AG04450 (cell line): ENCODE measurements around the gene FAM20C. TPM values are rescaled to one million over a fixed set of nuclear protein-coding genes. Genes with fewer than 3 reads are reported as not detected.

Source experiments
- CTCF ChIA-PET: fragments of 300-600, 350-600 bp; formaldehyde crosslinking; extraction: SDS; loops from one replicate; lab custom pipeline; 2022; ENCODE audit warnings: antibody characterized with exemption, inconsistent platforms; lab: Charles Lee
- POLR2A ChIA-PET: fragments of 350-600 bp; formaldehyde crosslinking; extraction: SDS; loops from one replicate; lab custom pipeline; 2021; ENCODE audit warnings: antibody characterized with exemption, inconsistent platforms; lab: Yijun Ruan, JAX
- DNase-seq: peaks from one replicate; pipeline ENCODE4 v3.0.0-alpha.2; 2011; ENCODE audit warnings: low read depth, low spot score
- H3K27ac ChIP-seq: one replicate; pipeline ENCODE4 v1.5.1; 2012; ENCODE audit warnings: low read depth, low read length, control low read depth
- H3K27me3 ChIP-seq: one replicate; pipeline ENCODE4 v1.6.0; 2012; ENCODE audit warnings: low read length; ENCODE audit not compliant: control insufficient read depth, insufficient read depth
- H3K4me3 ChIP-seq: 2 replicates; pipeline ENCODE4 v1.5.1; 2011; ENCODE audit warnings: mild to moderate bottlenecking, low read depth, low read length, control low read depth
- H3K9me3 ChIP-seq: 2 replicates; pipeline ENCODE4 v1.5.1; 2012; ENCODE audit warnings: low read length; ENCODE audit not compliant: control insufficient read depth, insufficient read depth
- polyA plus RNA-seq: library from polyadenylated mRNA; depleted of rRNA; stranded (reverse); fragments of >200 nt; gene quantifications from 2 replicates; pipeline ENCODE4 v1.2.3, GENCODE V29; 2011
- TF ChIP-seq, protein P1 (sequence below): IDR thresholded peaks from 2 replicates; pipeline ENCODE4 v1.5.1; 2011; ENCODE audit warnings: low read depth, low read length, control low read depth, inconsistent platforms

The FAM20C gene
- polyA plus RNA-seq, 1 experiment, result 34.5 TPM

GRCh38 chr7:195010-195829 is 2.8 kb downstream of the FAM20C start:
- ChIA-PET POLR2A (interaction anchor here (0.6 to 1.0 kb wide), 3 partner anchors 10 to 131 kb away, joined by 3 read pairs; no protein-coding TSS in a partner anchor), CTCF (interaction anchor here (0.6 to 1.0 kb wide), 2 partner anchors 28 to 131 kb away, joined by 3 to 4 read pairs; no protein-coding TSS in a partner anchor)
- Histone ChIP-seq H3K27ac (peak overlapping the region; percentile 39), H3K4me3 (peak overlapping the region; percentile 89), H3K9me3 (no peaks in the 10 kb centered on the region; the same call in 1 of the 2 replicates), H3K27me3 (no peaks in the 10 kb centered on the region)
- no peak for DNase-seq
- TF ChIP-seq, protein P1, sequence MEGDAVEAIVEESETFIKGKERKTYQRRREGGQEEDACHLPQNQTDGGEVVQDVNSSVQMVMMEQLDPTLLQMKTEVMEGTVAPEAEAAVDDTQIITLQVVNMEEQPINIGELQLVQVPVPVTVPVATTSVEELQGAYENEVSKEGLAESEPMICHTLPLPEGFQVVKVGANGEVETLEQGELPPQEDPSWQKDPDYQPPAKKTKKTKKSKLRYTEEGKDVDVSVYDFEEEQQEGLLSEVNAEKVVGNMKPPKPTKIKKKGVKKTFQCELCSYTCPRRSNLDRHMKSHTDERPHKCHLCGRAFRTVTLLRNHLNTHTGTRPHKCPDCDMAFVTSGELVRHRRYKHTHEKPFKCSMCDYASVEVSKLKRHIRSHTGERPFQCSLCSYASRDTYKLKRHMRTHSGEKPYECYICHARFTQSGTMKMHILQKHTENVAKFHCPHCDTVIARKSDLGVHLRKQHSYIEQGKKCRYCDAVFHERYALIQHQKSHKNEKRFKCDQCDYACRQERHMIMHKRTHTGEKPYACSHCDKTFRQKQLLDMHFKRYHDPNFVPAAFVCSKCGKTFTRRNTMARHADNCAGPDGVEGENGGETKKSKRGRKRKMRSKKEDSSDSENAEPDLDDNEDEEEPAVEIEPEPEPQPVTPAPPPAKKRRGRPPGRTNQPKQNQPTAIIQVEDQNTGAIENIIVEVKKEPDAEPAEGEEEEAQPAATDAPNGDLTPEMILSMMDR, result no peak

GRCh38 chr7:195830-196128 is 3.4 kb downstream of the FAM20C start:
- Histone ChIP-seq H3K27ac (peak overlapping the region; percentile 2), H3K27me3 (no peaks in the 10 kb centered on the region), H3K4me3 (peak overlapping the region; percentile 89), H3K9me3 (no peaks in the 10 kb centered on the region; the same call in 1 of the 2 replicates)
- POLR2A ChIA-PET, result interaction anchor here (1.0 kb wide), 1 partner anchor 132 kb away, joined by 3 read pairs; no protein-coding TSS in a partner anchor
- CTCF ChIA-PET, result no interaction called here
- TF ChIP-seq, protein P1, result no peak
- DNase-seq, result no peak

DNA sequence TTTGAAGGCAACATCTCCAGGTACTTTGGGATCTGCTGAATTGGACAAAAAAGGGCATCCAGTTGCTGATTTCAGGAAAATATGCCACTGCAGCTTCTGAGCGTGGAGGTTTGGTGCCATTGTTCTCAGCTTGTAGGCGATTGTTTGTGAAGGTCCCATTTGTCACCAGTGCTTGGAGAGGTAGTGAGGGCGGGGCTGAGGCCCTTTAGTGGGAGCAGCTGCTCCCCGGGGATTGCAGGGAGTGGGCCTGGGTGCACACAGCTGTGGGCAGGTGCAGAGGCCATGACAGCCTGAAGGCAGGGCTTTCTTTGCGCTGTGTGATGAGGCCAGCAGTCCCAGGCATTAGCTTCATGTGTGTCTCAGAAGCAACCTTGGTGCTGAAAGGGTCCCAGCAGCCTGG is 3.9 kb downstream of the FAM20C start:
- POLR2A ChIA-PET, result no interaction called here
- no peak for DNase-seq
- CTCF ChIA-PET, result no interaction called here
- H3K4me3 ChIP-seq, result peak overlapping the region; percentile 89
- TF ChIP-seq, protein P1, result no peak
- H3K27me3 ChIP-seq, result no peaks in the 10 kb centered on the region
- no peaks in the 10 kb centered on the region; the same call in 1 of the 2 replicates for H3K9me3 ChIP-seq
- H3K27ac ChIP-seq, result peak overlapping the region; percentile 31

- Histone ChIP-seq H3K4me3 (peak overlapping the region; percentile 89), H3K27me3 (no peaks in the 10 kb centered on the region), H3K27ac (no peak overlapping the region), H3K9me3 (no peaks in the 10 kb centered on the region; the same call in 1 of the 2 replicates)
- POLR2A ChIA-PET, result no interaction called here
- TF ChIP-seq, protein P1, result no peak
- CTCF ChIA-PET, result no interaction called here
- no peak for DNase-seq
Measured at GRCh38 chr7:196778-197321, 4.5 kb downstream of the FAM20C start.
